Left renal pelvis (tissue), 4 donors: ENCODE results near the gene MFAP3. TPM values are rescaled to one million over a fixed set of nuclear protein-coding genes. Genes with fewer than 3 reads are reported as not detected.
"Not testable (repeated sequence)": the region's sequence is repeated elsewhere in the genome, so short reads cannot be mapped to it uniquely, and the experiment has no call there.

ENCODE experiments used
- DNase-seq, 4 donors: peaks; one replicate each; pipeline ENCODE4 v3.0.0-alpha.2; 2013; ENCODE audit warnings: low read depth in 4 of 4, low spot score in 3 of 4
- polyA plus RNA-seq, 4 donors: library from polyadenylated mRNA; unstranded; fragments of 120-200 nt; gene quantifications; one replicate each; pipeline ENCODE4 v1.2.1, GENCODE V29; 2013; ENCODE audit not compliant: insufficient read length in 4 of 4

The MFAP3 gene
- polyA plus RNA-seq, 4 donors = 41.3 to 52.6 (median 45.4) TPM

DNA sequence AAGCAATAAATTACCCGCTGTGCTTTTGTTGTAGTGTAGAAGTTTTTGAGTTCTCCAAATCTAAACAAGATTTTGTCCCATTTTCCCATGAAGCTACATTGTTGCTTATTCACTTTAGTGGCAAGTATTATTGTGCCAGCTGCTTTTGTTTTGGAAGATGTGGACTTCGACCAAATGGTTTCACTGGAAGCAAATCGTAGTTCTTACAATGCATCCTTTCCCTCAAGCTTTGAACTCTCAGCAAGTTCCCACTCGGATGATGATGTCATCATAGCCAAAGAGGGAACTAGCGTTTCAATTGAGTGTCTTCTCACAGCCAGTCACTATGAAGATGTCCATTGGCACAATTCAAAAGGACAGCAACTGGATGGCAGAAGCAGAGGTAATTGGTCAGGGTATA, 10.9 kb downstream of the MFAP3 start:
- DNase-seq = no peak

DNA sequence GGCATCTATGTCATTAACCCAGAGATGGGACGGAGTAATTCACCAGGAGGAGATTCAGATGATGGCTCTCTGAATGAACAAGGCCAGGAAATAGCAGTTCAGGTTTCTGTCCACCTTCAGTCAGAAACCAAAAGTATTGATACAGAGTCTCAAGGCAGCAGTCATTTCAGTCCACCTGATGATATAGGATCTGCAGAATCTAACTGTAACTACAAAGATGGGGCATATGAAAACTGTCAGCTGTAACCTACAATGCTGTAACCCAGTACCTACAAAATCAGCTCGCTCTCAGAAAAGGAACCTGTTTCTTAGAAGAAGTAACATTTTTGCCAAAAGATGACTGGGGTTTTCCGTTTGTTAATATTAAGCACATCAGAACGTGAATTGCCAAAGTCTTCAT, 14.7 kb downstream of the MFAP3 start:
- DNase-seq = no peak

DNA sequence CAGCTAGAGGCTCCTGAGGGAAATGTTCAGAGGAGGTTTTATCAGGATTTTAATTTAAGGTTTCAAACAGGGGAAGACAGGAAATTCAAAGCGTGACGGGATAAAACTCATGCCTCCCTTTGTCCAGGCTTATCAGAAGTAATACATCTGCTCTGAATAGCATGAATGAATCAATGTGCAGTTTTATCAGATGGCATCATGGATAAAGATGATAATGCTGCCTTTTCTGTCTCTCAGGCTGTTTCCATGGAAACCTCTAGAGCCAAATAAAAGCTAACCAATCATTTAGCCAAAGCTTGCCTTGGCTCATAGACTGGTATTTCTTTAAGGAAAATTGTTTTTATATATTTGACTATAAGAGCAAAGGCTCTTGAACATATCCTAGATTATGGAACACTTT, 16.4 kb downstream of the MFAP3 start:
- no peak for DNase-seq

DNA sequence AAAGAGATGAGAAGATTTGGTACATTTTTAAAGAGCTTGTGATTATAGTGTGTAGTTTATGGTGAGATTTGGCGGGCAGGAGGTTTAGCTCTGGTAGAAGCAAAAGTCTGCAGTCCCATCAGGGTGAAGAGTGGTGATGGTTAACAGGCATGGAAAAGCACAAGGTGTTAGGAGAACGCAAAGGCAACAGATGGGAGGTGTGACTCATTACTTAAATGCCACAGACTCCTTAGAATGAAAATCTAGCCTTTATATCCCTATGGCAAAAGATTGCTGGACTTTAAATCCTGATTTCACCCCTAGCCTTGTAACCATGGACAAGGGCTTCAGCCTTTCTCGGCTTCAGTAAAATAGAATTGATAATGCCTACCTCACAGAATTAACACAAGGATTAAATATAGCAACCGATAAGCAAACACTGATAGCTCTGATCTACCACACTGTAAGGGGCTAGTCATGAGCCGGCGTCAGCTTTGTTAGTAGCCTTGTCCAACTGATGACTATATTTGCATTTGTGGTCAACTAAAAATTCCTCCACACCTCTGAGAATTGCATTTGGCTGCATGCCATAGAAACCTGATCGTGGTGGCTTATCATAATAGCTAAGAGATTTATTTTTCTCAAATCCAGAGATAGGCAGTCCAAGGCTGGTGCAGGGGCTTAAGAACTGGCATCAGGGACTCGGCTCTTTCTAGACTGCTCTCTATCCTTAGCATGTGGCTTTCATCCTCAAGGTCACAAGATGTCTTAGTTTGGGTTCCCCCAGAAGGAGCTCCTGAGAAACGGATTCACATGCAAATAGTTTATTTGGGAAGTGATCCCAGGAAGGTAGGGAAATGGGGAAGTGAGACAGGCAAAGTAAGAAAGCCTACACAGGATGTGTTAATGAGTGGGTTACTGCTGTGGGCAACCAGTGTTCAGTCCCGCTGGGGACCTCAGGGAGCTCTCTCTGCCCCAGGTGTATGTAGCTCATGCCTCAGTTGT, 19.6 kb downstream of the MFAP3 start:
- DNase-seq = no peak

DNA sequence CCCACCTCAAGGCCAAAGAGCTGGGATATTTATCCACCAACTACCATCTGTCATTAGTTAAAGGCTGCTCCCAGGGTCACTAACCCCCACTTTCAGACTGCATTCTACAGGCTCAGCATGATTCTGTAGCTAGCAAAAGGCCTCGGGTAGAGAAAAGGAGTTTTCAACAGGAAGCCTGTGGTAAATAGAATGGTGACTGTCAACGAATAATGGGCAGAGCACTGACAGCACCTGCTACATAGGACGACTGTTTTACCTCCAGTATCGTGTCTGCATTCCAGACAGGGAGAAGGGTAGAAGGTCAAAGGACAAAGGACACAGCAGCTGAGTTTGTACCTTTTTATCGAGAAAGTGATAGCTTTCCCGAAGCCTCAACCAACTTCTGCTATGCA, 20.3 kb downstream of the MFAP3 start:
- DNase-seq = no peak

DNA sequence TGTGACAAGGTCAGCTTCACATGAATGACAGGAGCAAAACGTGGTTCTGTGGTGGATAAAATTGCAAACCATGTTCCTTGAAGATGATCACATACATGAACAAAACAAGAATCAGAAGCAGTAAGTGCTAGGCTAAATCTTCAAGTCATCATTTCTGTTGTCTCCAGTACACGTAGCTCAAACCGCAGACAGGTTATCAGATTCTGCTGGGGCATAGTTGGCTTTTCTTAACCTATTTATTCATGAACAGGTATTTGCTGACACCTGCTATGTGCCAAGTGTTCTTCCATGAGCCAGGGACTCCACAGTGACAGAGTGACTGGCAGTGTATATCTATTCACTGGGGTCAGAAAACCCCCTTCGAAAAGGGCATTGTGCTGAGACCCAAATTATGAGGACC, 20.8 kb downstream of the MFAP3 start:
- no peak for DNase-seq

DNA sequence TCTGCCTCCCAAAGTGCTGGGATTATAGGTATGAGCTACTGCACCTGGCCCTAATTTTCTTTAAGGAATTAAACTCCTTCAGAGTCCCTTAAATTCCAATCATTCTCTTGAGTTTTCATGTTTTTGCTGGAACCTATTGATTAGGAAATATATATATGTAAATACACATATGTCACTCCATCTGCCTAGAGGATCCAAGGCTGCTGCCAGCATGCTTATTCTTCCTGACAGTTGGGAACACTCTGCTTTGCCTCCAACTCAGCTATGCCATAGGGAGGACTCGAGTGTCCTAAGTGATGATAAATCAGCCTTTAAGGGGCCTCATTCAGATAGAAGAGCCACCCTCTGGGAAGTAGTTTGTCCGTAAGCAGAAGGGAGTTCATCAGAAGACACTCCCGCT, 21.8 kb downstream of the MFAP3 start:
- DNase-seq = no peak

DNA sequence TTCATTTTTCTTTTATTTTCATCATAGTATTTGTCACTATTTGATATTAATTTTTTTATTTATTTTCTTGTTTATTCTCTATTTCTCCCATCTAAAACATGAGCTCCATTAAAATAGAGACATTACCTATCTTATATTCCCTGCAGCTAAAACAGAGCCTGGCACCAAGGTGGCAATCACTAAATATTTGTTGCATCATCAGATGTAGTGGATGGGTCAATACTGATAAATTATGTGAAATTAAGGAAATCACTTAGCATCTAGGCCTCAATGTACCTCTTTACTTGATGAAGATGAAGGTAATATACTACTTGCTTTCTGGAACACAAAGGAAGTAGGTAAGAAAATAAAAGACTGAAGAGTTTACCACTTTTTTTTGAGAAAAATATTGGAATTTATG, 24.6 kb downstream of the MFAP3 start:
- no peak for DNase-seq

DNA sequence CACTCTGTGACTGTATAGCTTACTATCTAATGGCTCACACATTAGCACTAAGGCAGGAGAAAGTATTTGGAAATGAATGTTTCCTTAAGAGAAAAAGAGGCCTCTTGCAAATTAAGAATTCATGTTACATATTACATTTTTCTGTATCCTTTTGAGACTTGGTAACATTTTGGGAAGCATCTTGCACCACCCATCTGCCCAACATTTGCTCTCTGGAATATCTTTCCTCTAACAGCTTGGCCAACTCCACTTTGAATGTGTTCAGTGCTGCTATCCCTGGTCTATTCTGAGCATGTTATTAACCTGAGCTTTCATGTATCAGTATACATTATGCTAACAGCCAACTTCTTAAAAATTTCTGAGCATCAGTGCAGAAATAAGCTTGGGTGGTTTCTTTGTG, 27.2 kb downstream of the MFAP3 start:
- DNase-seq = no peak

DNA sequence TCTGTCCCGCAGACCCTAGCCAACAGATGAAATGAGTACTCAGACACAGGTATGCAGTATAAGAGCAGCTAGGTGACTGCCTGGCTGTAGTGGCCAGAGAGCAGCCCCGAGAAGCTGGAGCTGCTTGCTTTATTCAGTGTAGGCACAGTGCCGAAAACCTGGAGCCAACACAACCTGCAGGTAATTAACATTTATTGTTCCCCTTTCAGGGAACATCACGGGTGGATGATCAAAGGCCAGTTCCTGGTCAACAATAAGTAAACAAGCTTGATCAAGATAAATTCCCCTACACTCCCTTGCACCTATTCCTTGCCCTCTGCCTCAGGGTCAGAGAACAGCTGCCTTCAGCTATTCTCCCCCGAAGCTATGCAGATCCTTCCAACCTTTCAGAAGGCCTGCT, 31.1 kb downstream of the MFAP3 start:
- DNase-seq = not testable (repeated sequence)

DNA sequence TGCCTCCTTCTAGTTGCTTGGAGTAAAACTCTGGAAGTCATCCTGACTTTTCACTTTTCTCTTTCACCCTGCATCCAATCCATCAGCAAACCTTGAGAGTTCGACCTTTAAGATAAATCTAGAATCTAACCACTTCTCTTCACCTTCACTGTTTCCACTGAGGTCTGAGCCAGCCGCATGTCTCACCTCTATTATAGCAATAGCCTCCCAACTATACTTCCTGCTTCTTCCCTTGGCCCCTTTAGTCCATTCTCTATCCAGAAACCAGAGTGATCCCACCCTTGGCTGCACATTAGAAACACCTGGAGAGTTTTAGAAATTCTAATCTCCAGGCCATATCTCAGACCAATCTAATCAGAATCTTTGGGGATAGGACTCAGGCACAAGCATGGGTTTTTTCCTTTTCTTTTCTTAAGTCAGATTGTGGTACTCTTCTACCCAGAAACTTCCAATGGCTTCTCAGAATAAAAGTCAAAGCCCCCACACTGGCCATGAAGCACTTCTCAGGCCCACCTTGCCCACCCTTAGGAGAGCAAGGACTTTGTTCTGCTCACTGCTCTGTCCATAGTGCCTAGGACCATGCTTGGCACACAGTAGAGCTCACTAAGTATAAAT, 33.1 kb downstream of the MFAP3 start:
- DNase-seq = no peak

DNA sequence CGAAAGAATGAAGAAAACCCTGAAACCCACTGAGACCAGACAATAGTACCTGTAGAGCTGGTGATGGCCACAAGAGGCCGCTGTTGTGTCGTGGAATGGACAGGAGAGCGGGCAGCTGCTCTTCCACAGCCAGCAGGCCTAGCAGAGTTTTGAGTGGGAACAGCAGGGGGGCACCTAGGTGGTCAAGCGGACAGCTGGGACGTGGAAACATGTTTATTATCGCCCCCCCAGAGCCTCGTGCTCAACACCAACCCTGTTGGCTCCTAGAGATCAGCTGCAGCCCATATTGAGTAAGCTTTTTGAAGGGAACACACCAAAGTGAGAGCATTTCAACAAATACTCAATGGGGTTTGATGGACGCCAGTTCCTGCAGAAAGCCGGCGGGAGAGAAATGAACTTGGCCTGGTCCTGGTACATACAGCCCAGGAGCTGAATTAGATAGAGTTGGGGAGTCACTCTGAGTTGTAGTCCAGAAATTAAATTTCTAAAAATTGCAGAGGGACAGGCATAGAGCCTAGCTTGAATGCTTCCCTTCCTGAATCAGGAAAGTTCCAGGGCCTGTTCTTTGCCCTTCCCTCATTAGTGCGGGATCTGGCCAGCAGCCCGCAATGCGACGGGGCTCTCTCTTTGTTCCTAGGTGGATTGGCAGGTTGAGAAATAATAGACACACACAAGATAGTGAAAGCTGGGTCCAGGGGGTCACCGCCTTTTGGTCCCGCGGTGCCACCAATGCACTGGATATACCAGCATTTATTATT, 33.8 kb downstream of the MFAP3 start:
- DNase-seq = peak; percentile 45 to 66 (median 63)

DNA sequence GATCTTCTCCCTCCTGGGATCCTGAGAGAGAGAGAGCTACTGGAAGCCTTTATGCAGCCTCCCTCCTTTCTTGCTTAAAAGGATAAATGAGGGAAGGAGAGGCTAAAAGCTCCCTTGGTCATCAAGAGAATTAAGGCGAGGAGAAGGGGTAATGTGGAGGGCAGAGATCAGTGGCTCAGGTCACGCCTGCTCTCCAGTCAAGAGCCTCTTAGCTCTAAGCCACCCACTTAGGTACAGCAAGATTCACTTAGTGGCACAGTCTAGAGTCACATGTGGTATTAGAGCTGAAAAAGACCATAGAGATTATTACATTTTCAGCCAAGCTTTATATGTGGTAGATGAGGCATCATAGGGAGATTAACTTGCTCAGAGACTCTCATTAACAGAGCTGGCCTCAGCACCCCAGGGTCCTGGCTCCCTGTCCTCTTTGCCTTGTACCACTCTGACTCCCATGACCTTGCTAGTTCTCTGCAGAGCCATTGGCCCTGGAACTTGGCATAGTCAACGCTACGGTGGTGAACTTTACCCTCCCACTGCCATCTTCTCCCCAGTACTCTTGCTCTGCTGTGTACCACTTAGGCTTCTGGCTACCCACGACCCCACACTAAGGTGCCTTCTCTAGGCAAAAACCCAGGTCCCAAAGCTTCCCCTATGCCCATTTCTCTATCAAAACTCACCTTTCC, 37.6 kb downstream of the MFAP3 start:
- DNase-seq = no peak

DNA sequence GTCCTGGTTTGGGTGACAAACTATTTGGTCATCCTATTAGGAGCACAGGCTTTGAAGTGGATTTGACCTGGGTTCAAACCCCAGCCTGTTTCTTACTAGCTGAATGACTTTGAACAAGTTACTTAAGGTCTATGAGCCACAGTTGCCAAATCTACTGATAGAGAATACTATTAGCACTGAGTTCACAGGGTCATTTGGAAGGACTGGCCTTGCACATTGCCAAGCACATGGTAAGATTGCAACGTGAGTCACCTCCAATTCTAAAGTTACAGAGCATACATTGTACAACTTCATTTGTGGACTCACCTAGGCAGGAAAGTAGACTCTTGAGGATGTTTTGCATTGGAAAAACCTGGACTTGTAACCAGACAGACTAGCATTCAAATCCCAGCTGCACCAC, 38.9 kb downstream of the MFAP3 start:
- no peak for DNase-seq

DNA sequence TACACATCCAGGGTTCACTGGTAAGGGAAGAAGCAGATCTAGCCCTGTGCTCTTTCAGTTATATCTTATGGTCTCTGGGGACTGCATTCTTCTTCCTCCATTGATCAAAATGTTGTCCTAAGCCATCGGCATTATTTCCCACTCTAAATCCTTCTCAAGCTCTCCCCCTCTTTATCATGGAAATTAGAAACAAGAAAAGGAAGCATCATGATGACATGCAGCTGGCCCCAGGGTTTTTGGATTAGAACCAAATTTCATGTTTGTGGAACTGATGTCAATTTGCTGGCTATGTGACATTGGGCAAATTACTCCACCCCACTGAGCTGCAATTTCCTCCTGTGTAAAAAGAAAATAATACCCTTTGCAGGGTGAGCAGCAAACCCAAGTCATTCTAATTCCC, 39.5 kb downstream of the MFAP3 start:
- DNase-seq = no peak

DNA sequence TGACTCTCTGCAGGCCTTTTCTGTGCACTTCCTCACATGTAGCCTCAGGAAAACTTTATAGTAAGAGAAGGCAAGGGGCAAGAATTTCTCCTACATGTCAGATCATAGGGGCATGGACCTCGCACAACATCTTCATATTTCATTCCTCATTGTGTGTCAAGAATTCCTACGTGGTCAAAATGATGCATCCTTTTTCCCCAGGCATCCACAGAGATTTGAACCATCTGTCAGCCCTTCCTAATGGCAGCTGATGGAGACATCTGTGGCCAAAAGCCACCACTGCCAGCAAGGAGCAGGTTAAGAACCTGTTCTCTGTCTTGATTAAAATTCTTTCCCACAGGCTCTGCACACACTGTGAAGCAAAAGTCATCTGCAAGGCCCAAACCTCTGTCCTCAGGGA, 42.5 kb downstream of the MFAP3 start:
- DNase-seq = no peak

DNA sequence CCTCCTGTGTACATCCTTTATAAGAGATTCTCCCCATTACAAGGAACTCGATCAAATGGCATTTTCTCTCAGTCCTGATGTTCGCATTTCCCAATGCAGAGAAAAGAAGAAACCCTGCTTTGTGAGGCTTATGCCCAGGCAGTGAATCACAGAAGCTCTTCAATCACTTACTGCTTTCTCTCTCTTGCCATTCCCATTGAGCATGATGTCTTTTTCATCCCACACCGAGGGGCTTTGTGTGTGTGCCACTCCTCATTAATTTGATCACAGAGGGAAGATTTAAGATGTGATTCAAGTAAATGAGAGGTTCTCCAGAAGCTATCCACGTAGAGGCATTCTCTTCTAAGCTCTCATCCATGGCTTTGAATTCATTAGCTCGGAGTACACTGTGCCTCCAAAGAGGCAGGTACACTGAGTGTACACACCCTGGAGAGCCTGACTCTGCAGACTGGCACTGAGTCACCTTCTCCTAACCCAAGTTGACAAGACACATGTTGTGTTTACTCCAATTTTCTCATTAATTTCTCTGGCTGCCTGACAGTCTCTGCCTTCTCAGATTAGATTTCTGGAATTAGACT, 45.4 kb downstream of the MFAP3 start:
- DNase-seq = no peak

DNA sequence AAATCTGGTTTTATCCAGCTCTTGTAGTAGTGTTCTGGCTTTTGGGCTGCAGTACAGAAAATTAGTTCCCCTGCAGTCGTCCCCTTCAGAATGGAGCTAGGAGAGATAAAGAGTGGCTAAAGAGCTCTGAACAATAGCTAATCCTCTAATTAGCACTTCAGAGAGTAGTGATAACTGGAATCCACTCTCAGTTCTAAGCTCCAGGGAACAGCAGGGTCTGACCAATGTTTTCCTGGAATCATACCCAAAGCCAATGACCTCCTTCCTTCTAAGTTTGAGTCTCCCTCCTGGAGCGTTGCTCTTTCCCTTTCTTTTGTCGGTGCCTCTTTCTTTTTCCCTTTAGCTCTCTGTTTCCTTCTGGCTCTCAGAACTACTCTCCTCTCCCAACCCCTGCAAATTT, 47.4 kb downstream of the MFAP3 start:
- no peak for DNase-seq

DNA sequence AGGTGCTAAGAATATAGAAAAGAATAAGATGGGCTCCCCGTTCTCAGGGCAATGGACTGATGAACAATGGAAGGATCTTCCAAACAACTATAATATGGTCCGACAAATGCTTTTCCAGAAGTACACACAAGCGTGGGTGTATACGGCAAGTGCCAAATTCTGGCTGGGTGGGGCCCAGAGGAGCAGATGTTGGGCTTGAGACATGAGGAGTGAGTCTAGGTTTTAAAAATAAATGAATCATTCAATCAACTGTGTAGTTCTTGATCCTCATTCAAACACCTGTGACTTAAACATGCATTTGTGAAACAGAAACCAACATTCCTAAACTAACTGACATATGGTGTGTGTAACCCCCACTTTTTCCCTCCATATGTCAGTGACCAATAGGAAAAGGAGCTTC, 47.9 kb downstream of the MFAP3 start:
- DNase-seq = no peak

DNA sequence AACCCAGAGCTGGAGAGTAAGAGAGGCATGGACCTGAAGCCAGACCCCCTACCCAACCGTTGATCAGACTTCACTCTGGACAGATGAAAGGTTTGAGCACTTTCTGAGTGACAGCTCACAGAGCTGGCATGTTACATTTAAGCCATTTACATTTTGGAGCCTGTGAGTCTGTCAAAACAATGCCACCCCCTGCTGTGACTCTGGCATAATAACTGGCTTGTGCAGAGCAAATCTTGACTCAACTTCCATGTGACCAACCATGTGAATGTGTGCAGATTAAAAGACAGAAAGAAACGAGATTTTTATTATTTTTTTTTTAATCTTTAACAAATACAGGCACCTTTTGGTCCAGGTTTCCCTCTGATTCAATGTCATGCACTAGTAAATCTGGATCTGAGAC, 48.5 kb downstream of the MFAP3 start:
- DNase-seq = no peak

DNA sequence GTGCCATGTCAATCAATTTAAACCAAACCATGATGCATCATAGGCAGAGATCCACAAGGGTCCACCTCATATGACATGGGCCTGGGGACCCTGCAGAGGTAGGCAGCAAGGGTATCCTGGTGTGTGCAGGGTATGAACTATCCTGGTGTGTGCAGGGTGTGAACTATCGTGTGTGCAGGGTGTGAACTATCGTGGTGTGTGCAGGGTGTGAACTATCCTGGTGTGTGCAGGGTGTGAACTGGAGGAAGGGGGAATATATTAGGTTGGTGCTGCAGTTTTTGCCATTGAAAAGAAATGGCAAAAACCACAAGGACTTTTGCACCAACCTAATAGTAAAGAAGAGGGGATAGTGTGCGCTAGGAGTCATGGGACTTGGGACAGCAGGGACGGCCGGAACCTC, 50.0 kb downstream of the MFAP3 start:
- no peak for DNase-seq
